ENCODE measurements around the gene LAMA3. TPM values are rescaled to one million over a fixed set of nuclear protein-coding genes. Genes with fewer than 3 reads are reported as not detected.

Gene LAMA3
- total and polyA plus RNA-seq, 2 donors (not counting 1 experiment from before 2014, with no cell fraction given) = 0.75 to 13.2 TPM

- H3K36me3 ChIP-seq (ENCODE audit: control insufficient read depth, insufficient read depth, low read length) = no peaks in the 10 kb centered on the region
- H3K9me3 ChIP-seq (ENCODE audit: control insufficient read depth, insufficient read depth, low read depth, low read length) = no peaks in the 10 kb centered on the region
- no peak overlapping the region for H3K9ac ChIP-seq (ENCODE audit: insufficient read depth, low read length)
- H2AFZ ChIP-seq (ENCODE audit: low read length) = no peak overlapping the region
- H3K79me2 ChIP-seq (ENCODE audit: control insufficient read depth, insufficient read depth, low read length) = no peaks in the 10 kb centered on the region
- no peaks in the 10 kb centered on the region for H4K20me1 ChIP-seq (ENCODE audit: control insufficient read depth, extremely low read depth, insufficient read depth, low read length)
- H3K4me1 ChIP-seq (ENCODE audit: control insufficient read depth, extremely low read depth, insufficient read depth, low read length) = no peaks in the 10 kb centered on the region
- peak; percentile 62 to 90 for DNase-seq (ENCODE audit: low read depth in 2 of 2)
- no peak overlapping the region for H3K4me2 ChIP-seq (ENCODE audit: extremely low read depth, insufficient read depth, low read length)
- H3K27ac ChIP-seq (ENCODE audit: insufficient read depth, low read length) = no peak overlapping the region
- H3K27me3 ChIP-seq (ENCODE audit: control insufficient read depth, insufficient read depth, low read length) = no peaks in the 10 kb centered on the region
- H3K4me3 ChIP-seq (replicated peaks in 1 of 4; ENCODE audit: control extremely low read depth in 1 of 4, insufficient read depth in 1 of 4, low read depth in 3 of 4, low read length in 4 of 4) = no peak overlapping the region
- no peak for TF ChIP-seq CTCF (conservative IDR thresholded peaks at IDR 0.05 in 1 of 2, IDR thresholded peaks at IDR 0.05 in 1 of 2; ENCODE audit: low read depth in 1 of 2, low read length in 2 of 2)
- TF ChIP-seq EZH2 (IDR thresholded peaks at IDR 0.05; ENCODE audit: low read length, missing control alignments) = no peak
Observed at GRCh38 chr18:23837591-23837990, 148.3 kb downstream of the LAMA3 start.

DNA sequence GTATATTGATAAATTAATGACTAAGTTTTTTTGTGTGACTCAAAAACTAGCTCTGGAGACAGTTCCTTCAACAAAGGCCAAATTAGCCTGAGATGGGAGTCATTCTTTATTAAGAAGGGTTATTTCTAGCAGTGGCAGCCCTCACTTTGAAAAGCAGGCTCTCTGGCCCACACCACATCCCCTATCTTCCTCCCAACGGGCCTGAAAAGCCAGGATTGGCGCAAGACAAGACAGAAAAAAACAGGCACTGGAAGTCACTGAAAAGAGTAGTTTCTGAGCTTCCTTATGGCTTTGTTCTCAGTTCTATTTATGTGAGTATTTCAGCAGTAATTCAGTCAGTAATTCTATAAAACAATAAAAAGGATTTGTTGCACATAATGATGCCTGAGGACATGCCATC lies 149.0 kb downstream of the LAMA3 start:
- H3K9ac ChIP-seq (ENCODE audit: insufficient read depth, low read length) = no peak overlapping the region
- no peak overlapping the region for H3K4me3 ChIP-seq (replicated peaks in 1 of 4; ENCODE audit: control extremely low read depth in 1 of 4, insufficient read depth in 1 of 4, low read depth in 3 of 4, low read length in 4 of 4)
- no peaks in the 10 kb centered on the region for H3K4me1 ChIP-seq (ENCODE audit: control insufficient read depth, extremely low read depth, insufficient read depth, low read length)
- H3K27ac ChIP-seq (ENCODE audit: insufficient read depth, low read length) = no peak overlapping the region
- no peak for DNase-seq (ENCODE audit: low read depth in 2 of 2)
- H4K20me1 ChIP-seq (ENCODE audit: control insufficient read depth, extremely low read depth, insufficient read depth, low read length) = no peaks in the 10 kb centered on the region
- TF ChIP-seq CTCF (conservative IDR thresholded peaks at IDR 0.05 in 1 of 2, IDR thresholded peaks at IDR 0.05 in 1 of 2; ENCODE audit: low read depth in 1 of 2, low read length in 2 of 2) (no peak), EZH2 (IDR thresholded peaks at IDR 0.05; ENCODE audit: low read length, missing control alignments) (no peak)
- no peaks in the 10 kb centered on the region for H3K36me3 ChIP-seq (ENCODE audit: control insufficient read depth, insufficient read depth, low read length)
- H2AFZ ChIP-seq (ENCODE audit: low read length) = no peak overlapping the region
- H3K4me2 ChIP-seq (ENCODE audit: extremely low read depth, insufficient read depth, low read length) = no peak overlapping the region
- H3K79me2 ChIP-seq (ENCODE audit: control insufficient read depth, insufficient read depth, low read length) = no peaks in the 10 kb centered on the region
- no peaks in the 10 kb centered on the region for H3K27me3 ChIP-seq (ENCODE audit: control insufficient read depth, insufficient read depth, low read length)
- no peaks in the 10 kb centered on the region for H3K9me3 ChIP-seq (ENCODE audit: control insufficient read depth, insufficient read depth, low read depth, low read length)

DNA sequence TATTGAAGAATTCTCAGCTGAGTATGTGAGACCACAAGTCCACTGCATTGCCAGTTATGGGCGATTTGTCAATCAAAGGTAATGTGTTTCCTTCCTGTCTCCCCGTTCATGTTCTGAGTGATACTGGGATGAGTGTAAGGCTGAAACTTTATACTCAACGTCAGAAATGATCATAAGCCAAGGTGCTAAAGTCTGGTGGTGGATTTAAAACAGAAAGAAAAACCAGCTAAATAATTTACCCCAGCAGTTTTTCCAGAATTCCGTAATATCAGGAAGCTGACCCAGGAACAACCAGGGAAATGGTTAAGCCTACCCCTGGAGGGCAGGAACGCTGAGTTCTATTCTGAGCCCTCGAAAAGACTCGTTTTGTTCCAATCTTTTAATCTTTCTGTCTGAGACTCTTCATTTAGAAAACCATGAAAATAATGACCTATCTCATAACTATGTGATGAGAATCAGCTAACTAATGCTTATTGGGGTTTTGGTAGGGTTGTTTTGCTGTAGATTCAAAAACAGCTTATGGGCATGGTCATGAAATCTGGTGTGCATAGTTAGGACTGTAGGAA lies 149.6 kb downstream of the LAMA3 start:
- Histone ChIP-seq H3K79me2 (ENCODE audit: control insufficient read depth, insufficient read depth, low read length) (no peaks in the 10 kb centered on the region), H4K20me1 (ENCODE audit: control insufficient read depth, extremely low read depth, insufficient read depth, low read length) (no peaks in the 10 kb centered on the region), H3K27me3 (ENCODE audit: control insufficient read depth, insufficient read depth, low read length) (no peaks in the 10 kb centered on the region), H3K4me1 (ENCODE audit: control insufficient read depth, extremely low read depth, insufficient read depth, low read length) (no peaks in the 10 kb centered on the region), H3K4me3 (replicated peaks in 1 of 4; ENCODE audit: control extremely low read depth in 1 of 4, insufficient read depth in 1 of 4, low read depth in 3 of 4, low read length in 4 of 4) (no peak overlapping the region), H3K27ac (ENCODE audit: insufficient read depth, low read length) (no peak overlapping the region), H3K4me2 (ENCODE audit: extremely low read depth, insufficient read depth, low read length) (no peak overlapping the region), H2AFZ (ENCODE audit: low read length) (no peak overlapping the region), H3K36me3 (ENCODE audit: control insufficient read depth, insufficient read depth, low read length) (no peaks in the 10 kb centered on the region), H3K9ac (ENCODE audit: insufficient read depth, low read length) (no peak overlapping the region), H3K9me3 (ENCODE audit: control insufficient read depth, insufficient read depth, low read depth, low read length) (no peaks in the 10 kb centered on the region)
- peak in 1 of 2 donors; percentile 80 for DNase-seq (ENCODE audit: low read depth in 2 of 2)
- no peak for TF ChIP-seq CTCF (conservative IDR thresholded peaks at IDR 0.05 in 1 of 2, IDR thresholded peaks at IDR 0.05 in 1 of 2; ENCODE audit: low read depth in 1 of 2, low read length in 2 of 2)
- TF ChIP-seq EZH2 (IDR thresholded peaks at IDR 0.05; ENCODE audit: low read length, missing control alignments) = no peak
